ENCODE results near the gene NFS1.

The NFS1 gene

DNA sequence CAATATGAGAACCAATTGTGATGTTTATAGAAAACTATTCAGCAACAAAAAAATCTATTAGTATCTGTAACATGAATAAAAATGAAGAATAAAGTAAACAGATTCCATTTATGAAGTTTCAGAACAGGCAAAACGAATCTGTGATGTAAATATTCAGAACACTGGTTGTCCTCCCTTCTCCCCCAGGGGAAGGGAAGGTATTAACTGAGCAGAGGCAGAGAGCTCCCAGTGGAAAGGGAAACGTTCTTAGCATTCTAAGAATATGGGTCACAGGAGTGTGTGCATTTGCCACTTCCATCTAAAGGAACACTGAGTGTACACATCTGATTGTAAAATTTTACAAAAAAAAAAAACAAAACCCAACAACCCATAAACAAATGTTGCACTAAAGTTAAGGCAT, 60.4 kb downstream of the NFS1 start:
- DNase-seq (ENCODE audit: low read depth): no peak

GRCh38 chr20:35637276-35637675, 61.9 kb downstream of the NFS1 start:
- no peak for DNase-seq (ENCODE audit: low read depth)

DNA sequence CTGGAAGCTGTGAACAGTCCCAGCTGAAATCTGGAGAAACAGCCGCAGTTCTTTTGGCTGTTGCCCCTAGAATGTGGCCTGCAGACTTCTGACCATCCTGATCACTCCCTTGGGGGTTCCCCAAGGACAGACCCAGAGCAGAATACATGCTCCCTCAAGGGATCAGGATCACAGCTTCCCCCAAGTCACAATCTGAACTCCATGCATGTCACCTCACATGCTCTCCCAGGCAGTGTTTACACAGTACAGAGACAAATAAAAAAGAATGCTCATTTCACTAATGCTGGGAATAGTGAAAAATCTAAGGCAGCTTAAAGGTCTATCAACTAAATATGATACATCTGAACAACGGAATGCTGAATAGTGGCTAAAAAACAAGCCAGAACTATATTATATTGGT, 63.1 kb downstream of the NFS1 start:
- no peak for DNase-seq (ENCODE audit: low read depth)

- no peak for DNase-seq (ENCODE audit: low read depth)
Measured at GRCh38 chr20:35635652-35636051, 63.5 kb downstream of the NFS1 start.

- DNase-seq (ENCODE audit: low read depth): no peak
Measured at GRCh38 chr20:35632539-35633115, 66.5 kb downstream of the NFS1 start.

DNA sequence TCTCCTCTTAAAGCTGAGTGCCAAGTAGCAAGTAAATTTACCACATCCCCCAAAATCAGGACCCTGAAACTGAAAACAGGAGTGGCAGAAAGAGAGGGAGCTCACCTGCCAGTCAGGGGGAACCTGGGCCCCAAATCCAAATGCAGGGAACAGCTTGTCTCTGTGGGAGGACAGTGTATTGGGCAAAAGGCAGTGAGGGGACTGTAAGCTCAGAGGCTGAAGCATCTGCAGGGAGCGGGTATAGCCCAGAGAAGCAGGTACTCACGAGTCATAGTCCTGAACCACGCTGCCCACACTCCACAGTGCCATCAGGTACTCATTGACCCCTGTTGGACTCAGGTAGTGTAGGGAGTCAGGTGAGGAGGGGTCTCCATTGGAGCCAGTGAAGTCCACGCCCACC, 68.5 kb downstream of the NFS1 start:
- DNase-seq (ENCODE audit: low read depth): no peak

GRCh38 chr20:35629427-35630145, 69.6 kb downstream of the NFS1 start:
- DNase-seq (ENCODE audit: low read depth): no peak

- DNase-seq (ENCODE audit: low read depth): no peak
Measured at GRCh38 chr20:35627121-35627520, 72.0 kb downstream of the NFS1 start.

DNA sequence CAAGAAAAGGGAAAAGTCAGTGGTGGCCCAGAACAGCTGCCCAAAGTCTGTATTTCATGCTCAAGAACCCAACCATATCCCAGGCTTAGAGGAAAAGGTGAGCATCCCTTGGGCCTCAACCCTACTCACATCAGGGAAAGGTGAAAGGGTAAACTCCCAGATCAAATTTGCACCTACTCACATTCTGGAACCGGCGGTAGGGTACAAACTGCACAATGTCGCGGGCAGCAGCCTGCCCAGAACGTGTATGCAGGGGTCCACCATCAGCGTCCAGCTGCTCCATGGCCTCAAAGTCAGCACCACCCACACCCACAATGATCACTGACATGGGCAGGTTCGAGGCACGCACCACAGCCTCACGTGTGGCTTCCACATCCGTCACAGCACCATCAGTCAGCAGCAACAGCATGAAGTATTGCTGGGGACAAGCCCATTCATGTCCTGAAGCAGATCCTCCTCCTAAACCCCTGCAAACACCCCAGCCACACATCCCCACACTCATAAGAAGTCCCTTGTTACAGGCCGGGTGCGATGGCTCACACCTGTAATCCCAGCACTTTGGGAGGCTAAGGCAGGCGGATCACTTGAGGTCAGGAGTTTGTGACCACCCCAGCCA, 72.7 kb downstream of the NFS1 start:
- DNase-seq (ENCODE audit: low read depth): no peak

DNA sequence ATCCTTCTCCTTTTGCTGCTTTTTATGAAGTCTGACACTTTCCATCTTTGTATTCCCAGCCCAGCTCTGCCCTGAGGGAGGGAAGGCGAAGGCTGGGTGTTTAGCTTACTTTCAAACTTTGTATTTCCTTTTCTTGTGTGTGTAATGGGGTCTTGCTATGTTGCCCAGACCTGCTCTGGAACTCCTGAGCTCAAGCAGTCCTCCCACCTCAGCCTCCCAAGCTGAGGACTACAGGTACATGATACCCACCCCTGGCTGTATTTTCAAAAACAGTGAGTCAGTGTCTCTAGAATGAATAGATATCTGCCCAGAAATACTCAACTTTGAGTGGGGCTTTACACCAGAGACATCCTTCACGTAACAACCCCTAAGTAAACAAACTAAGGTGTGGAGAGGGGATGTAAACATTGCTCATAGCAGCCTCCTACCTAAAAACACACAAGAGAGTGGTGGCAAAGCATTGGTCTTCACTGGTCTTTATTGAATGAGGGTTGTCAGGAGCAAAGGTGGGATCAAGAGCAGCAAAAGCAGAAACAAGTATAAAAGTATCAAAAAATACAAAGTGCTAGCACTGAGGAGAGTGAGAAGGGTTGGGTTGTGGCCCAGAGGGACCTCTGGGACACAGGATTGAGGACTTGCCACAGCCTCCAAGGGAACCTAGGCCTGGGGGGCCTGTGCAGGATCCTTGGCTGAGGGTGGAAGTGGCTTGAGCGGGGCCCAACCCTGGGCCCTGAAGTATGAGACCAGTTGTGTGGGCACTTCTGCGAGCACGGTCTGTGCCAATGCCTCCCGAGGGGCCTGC, 73.4 kb downstream of the NFS1 start:
- no peak for DNase-seq (ENCODE audit: low read depth)

DNA sequence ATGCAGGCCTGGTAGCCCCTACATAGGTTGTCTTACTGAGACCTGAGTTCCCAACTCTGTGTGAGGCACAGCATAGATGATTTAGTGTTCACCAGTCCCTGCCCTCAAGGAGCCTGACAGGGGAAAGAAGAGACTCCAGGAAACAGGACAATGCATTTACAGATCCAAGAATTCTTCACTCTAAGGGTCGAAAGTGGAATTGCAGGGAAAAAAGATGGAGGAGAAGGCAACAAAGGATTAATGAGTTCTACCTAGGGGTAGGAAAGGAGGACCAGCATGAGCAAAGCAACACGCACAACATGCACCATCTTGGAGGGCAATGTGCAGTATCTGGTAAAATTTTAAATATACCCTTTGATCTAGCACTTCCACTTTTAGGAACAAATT, 77.6 kb downstream of the NFS1 start:
- no peak for DNase-seq (ENCODE audit: low read depth)

DNA sequence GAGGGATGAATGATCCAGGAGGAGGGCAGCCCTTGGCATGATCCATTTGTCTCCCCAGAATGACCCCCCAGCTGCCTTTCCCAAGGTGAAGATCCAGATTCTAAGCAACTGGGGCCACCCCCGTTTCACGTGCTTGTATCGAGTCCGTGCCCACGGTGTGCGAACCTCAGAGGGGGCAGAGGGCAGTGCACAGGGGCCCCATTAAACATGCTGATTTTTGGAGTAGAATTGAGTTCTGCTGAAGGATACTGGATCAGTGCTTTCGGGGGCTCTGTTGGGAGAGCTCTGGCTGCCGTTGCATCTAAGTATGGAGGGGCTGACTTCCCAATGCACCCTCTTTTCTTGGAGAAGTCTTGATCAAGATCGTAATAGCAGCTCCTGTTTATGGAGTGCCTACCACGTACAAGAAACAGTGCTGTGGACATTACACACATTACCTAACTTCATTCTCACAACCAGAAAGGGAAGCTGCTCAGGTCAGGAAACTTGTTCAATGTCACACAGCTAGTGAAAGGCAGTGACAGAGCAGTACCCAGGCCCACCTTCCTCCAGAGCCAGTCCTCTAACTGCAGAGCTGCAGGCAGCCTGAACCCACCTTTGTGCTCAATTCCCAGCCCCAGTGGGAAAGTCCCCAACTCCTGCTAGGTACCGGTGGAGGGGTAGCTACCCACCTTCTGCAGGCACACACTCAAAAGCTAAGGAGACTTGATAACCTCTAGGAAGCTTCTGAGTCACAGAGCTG, 78.2 kb downstream of the NFS1 start:
- DNase-seq (ENCODE audit: low read depth): no peak

GRCh38 chr20:35619196-35620095, 79.7 kb downstream of the NFS1 start:
- DNase-seq (ENCODE audit: low read depth): peak; percentile 61

GRCh38 chr20:35618263-35619131, 80.7 kb downstream of the NFS1 start:
- no peak for DNase-seq (ENCODE audit: low read depth)
